Measurements from ENCODE around the gene NACC2. TPM values are rescaled to one million over a fixed set of nuclear protein-coding genes. Genes with fewer than 3 reads are reported as not detected.

NACC2 gene
- total RNA-seq, 1 experiment from 2014 or later: 24.8 TPM

- Mint-ChIP-seq H3K4me1 (ENCODE audit: low read depth, unreplicated experiment) (peaks cover 7% of the 10 kb centered on the region), H3K9me3 (ENCODE audit: low read depth, unreplicated experiment) (no peaks in the 10 kb centered on the region), H3K27me3 (ENCODE audit: unreplicated experiment) (no peaks in the 10 kb centered on the region), H3K27ac (ENCODE audit: unreplicated experiment) (no peak overlapping the region), H3K36me3 (ENCODE audit: insufficient read depth, unreplicated experiment) (peaks cover 9% of the 10 kb centered on the region), H3K4me3 (ENCODE audit: low read depth, unreplicated experiment) (peak overlapping the region; percentile 80)
- no peak for DNase-seq
- no TSS peak for BruUV-seq (replicated peaks)
- intact Hi-C loops (cut with micrococcal nuclease; ENCODE audit: unreplicated experiment): no loop called here
- CTCF ChIA-PET: no interaction called here
- TF ChIP-seq, protein P1, sequence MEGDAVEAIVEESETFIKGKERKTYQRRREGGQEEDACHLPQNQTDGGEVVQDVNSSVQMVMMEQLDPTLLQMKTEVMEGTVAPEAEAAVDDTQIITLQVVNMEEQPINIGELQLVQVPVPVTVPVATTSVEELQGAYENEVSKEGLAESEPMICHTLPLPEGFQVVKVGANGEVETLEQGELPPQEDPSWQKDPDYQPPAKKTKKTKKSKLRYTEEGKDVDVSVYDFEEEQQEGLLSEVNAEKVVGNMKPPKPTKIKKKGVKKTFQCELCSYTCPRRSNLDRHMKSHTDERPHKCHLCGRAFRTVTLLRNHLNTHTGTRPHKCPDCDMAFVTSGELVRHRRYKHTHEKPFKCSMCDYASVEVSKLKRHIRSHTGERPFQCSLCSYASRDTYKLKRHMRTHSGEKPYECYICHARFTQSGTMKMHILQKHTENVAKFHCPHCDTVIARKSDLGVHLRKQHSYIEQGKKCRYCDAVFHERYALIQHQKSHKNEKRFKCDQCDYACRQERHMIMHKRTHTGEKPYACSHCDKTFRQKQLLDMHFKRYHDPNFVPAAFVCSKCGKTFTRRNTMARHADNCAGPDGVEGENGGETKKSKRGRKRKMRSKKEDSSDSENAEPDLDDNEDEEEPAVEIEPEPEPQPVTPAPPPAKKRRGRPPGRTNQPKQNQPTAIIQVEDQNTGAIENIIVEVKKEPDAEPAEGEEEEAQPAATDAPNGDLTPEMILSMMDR (IDR thresholded peaks at IDR 0.05; ENCODE audit: unreplicated experiment): no peak
These were observed 2.8 kb downstream of the NACC2 start for GRCh38 chr9:136092353-136092650.

DNA sequence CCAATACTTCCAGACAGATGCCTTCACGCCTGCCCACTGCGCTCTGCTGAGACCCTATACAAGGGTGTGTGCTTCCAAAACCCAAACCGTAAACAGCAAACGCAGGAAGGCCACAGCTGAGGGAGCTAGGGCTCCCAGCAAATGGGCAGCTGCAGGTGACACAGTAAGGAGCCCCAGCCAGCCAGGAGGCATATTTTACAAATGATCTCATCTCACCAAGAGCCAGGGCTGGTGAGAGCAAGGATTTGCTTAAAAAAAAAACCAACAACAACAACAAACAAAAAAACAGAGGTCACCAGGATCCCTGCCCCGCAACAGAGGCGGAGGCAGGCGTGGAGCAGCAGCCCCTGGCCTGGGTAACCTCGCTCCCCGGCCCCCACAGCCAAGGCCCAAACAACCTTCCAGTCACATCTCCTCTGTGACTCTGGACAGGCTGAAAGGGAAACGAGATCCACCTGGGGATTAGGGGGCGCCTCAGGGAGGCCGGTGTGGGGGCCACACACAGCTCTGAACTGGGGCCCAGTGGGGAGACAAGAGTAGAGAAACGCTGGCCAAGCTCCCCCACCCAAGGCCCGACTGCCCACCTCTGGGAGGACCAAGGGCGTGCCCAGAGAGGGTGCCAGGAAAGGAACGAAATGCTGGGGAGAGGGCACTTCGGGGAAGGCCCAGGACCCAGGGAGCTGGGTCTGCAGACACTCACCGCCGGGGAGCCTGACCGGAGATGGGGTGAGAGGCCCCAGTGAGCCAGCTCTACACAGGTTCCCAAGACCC, 3.3 kb downstream of the NACC2 start:
- Mint-ChIP-seq H3K4me1 (ENCODE audit: low read depth, unreplicated experiment) (peaks cover 7% of the 10 kb centered on the region), H3K9me3 (ENCODE audit: low read depth, unreplicated experiment) (no peaks in the 10 kb centered on the region), H3K36me3 (ENCODE audit: insufficient read depth, unreplicated experiment) (peaks cover 9% of the 10 kb centered on the region), H3K27me3 (ENCODE audit: unreplicated experiment) (no peaks in the 10 kb centered on the region), H3K4me3 (ENCODE audit: low read depth, unreplicated experiment) (no peak overlapping the region), H3K27ac (ENCODE audit: unreplicated experiment) (no peak overlapping the region)
- intact Hi-C loops (cut with micrococcal nuclease; ENCODE audit: unreplicated experiment): no loop called here
- CTCF ChIA-PET: no interaction called here
- BruUV-seq (replicated peaks): no TSS peak
- TF ChIP-seq, protein P1 (IDR thresholded peaks at IDR 0.05; ENCODE audit: unreplicated experiment): no peak
- no peak for DNase-seq

DNA sequence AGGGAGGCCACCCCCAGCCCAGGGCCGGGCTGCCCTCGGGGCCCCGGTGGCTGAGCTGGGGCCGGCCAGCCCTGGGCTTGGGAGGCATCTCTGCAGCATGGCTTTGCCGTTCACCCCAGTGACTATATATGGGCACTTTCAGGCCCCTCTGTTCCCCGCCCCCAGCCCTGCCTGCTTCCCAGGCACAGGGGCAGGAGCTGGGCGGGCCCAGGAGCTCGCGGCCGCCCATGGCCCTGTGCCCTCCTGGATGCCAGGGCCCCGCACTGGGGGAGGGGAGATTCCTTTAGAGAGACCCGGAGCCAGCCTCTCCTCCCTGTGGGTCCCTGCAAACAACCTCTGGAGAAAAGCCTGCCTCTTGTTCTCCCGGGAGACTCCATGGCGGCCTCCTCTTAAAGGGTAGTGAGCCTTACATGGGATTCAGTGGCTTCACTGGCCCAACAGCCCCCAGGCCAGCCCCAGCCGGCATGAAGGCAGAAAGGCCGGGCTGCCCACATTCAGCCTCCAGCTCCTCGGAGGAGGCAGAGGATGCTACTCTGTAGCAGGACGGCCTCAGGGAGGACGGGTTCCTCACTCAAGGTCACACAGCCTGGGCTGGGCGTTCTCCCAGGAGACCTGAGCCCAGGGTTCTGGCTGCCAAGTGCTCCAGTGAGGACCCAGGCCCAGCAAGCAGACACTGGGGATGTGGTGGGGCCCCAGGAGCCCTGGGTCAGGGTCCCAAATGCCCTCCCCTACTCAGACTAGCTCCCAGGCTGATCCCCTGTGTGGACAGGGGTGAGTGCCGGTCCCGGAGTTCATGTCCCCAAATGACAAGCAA, 4.1 kb downstream of the NACC2 start:
- TF ChIP-seq, protein P1 (IDR thresholded peaks at IDR 0.05; ENCODE audit: unreplicated experiment): no peak
- Mint-ChIP-seq H3K4me1 (ENCODE audit: low read depth, unreplicated experiment) (peaks cover 7% of the 10 kb centered on the region), H3K36me3 (ENCODE audit: insufficient read depth, unreplicated experiment) (peaks cover 9% of the 10 kb centered on the region), H3K9me3 (ENCODE audit: low read depth, unreplicated experiment) (no peaks in the 10 kb centered on the region), H3K27ac (ENCODE audit: unreplicated experiment) (no peak overlapping the region), H3K4me3 (ENCODE audit: low read depth, unreplicated experiment) (no peak overlapping the region), H3K27me3 (ENCODE audit: unreplicated experiment) (no peaks in the 10 kb centered on the region)
- DNase-seq: no peak
- intact Hi-C loops (cut with micrococcal nuclease; ENCODE audit: unreplicated experiment): no loop called here
- no TSS peak for BruUV-seq (replicated peaks)
- CTCF ChIA-PET: no interaction called here

GRCh38 chr9:136090056-136090735, 4.9 kb downstream of the NACC2 start:
- TF ChIP-seq, protein P1 (IDR thresholded peaks at IDR 0.05; ENCODE audit: unreplicated experiment): no peak
- Mint-ChIP-seq H3K9me3 (ENCODE audit: low read depth, unreplicated experiment) (no peaks in the 10 kb centered on the region), H3K36me3 (ENCODE audit: insufficient read depth, unreplicated experiment) (peaks cover 9% of the 10 kb centered on the region), H3K4me1 (ENCODE audit: low read depth, unreplicated experiment) (peaks cover 7% of the 10 kb centered on the region), H3K27me3 (ENCODE audit: unreplicated experiment) (no peaks in the 10 kb centered on the region), H3K4me3 (ENCODE audit: low read depth, unreplicated experiment) (no peak overlapping the region), H3K27ac (ENCODE audit: unreplicated experiment) (no peak overlapping the region)
- CTCF ChIA-PET: interaction anchor here (1.0 to 1.1 kb wide), 2 partner anchors 16 to 32 kb away, joined by 3 to 4 read pairs; no protein-coding TSS in a partner anchor
- no peak for DNase-seq
- no TSS peak for BruUV-seq (replicated peaks)
- intact Hi-C loops (cut with micrococcal nuclease; ENCODE audit: unreplicated experiment): no loop called here

All from Calu3 (cell line).